Progenitor cell of endocrine pancreas (in vitro differentiated cells): Measurements from ENCODE around the gene FOXJ3. TPM values are rescaled to one million over a fixed set of nuclear protein-coding genes. Genes with fewer than 3 reads are reported as not detected.

Experiments
- DNase-seq: peaks from one replicate; pipeline ENCODE4 v3.0.0; 2021; ENCODE audit warnings: low spot score; ENCODE audit not compliant: unreplicated experiment
- H3K27ac Mint-ChIP-seq: 2 replicates; pipeline ENCODE4 v1.8.0; 2021; ENCODE audit warnings: mild to moderate bottlenecking, moderate library complexity, mixed read lengths
- H3K27me3 Mint-ChIP-seq: 2 replicates; pipeline ENCODE4 v1.8.0; 2021; ENCODE audit warnings: mixed read lengths
- H3K36me3 Mint-ChIP-seq: 2 replicates; pipeline ENCODE4 v1.8.0; 2022; ENCODE audit warnings: mixed read lengths; ENCODE audit not compliant: insufficient read depth
- H3K4me1 Mint-ChIP-seq: 2 replicates; pipeline ENCODE4 v1.8.0; 2021; ENCODE audit warnings: low read depth, mixed read lengths
- H3K4me3 Mint-ChIP-seq: 2 replicates; pipeline ENCODE4 v1.8.0; 2021; ENCODE audit warnings: low read depth, mild to moderate bottlenecking, moderate library complexity, mixed read lengths
- H3K9me3 Mint-ChIP-seq: 2 replicates; pipeline ENCODE4 v1.8.0; 2021; ENCODE audit warnings: low read depth, mixed read lengths
- CTCF ChIP-seq: fragments of 200-600 bp; sonication (generic); IDR thresholded peaks from one replicate; pipeline ENCODE4 v1.5.0; 2021; ENCODE audit warnings: antibody characterized with exemption, mild to moderate bottlenecking; ENCODE audit not compliant: unreplicated experiment
- total RNA-seq: library from RNA; stranded (reverse); gene quantifications from 2 replicates; pipeline ENCODE4 v1.2.1, GENCODE V29; 2021

Gene FOXJ3
- total RNA-seq, 1 donor from 2014 or later, result 63.0 TPM

- H3K36me3 Mint-ChIP-seq, result no peaks in the 10 kb centered on the region
- peaks cover 4% of the 10 kb centered on the region for H3K9me3 Mint-ChIP-seq
- no peak for DNase-seq
- no peak overlapping the region for H3K4me3 Mint-ChIP-seq
- H3K27ac Mint-ChIP-seq, result no peak overlapping the region
- no peak for TF ChIP-seq CTCF
- peaks cover 7% of the 10 kb centered on the region for H3K27me3 Mint-ChIP-seq
- H3K4me1 Mint-ChIP-seq, result peaks cover 5% of the 10 kb centered on the region
Observed at GRCh38 chr1:42163114-42163513, 171.9 kb downstream of the FOXJ3 start.

DNA sequence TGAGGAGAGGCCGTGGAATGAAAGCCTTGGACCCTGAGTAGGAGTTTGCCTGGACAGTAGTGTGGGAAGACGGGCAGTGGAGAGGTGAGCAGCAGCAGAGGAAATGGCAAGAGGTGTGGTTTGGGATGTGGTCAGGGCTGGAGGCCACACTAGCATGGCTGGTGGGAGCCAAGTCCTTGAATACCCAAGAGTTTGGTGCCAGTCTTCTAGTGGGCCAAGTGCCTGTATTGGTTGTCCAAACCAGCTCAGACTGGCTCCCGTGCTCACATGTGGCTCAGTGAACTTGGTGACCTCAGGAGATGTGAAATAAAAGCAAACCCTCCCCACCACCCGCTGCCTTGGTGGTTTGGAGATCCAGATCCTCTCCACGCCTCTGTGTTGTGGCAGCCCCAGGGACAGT is 172.9 kb downstream of the FOXJ3 start:
- Mint-ChIP-seq H3K36me3 (no peaks in the 10 kb centered on the region), H3K4me3 (no peak overlapping the region), H3K27me3 (peaks cover 7% of the 10 kb centered on the region), H3K9me3 (peaks cover 4% of the 10 kb centered on the region), H3K27ac (no peak overlapping the region), H3K4me1 (peaks cover 5% of the 10 kb centered on the region)
- DNase-seq, result no peak
- TF ChIP-seq CTCF, result no peak

DNA sequence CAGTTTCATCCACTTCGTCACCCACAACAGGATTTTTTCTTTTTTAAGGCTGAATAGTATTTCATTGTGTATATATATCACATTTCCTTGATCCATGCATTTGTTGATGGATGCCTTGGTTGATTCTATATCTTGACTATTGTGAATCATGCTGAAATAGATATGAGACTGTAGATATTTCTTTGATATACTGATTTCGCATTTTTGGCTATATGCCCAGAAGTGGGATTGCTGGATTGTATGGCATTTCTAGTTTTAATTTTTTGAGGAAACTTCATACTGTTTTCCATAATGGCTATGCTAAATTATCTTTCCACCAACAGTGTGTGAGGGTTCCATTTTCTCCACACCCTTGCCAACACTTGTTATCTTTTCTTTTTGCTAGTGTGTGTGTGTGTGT is 176.8 kb downstream of the FOXJ3 start:
- no peak overlapping the region for H3K27ac Mint-ChIP-seq
- no peak for TF ChIP-seq CTCF
- DNase-seq, result no peak
- no peaks in the 10 kb centered on the region for H3K36me3 Mint-ChIP-seq
- H3K4me3 Mint-ChIP-seq, result no peak overlapping the region
- H3K27me3 Mint-ChIP-seq, result peaks cover 7% of the 10 kb centered on the region
- no peaks in the 10 kb centered on the region for H3K4me1 Mint-ChIP-seq
- peaks cover 4% of the 10 kb centered on the region for H3K9me3 Mint-ChIP-seq

DNA sequence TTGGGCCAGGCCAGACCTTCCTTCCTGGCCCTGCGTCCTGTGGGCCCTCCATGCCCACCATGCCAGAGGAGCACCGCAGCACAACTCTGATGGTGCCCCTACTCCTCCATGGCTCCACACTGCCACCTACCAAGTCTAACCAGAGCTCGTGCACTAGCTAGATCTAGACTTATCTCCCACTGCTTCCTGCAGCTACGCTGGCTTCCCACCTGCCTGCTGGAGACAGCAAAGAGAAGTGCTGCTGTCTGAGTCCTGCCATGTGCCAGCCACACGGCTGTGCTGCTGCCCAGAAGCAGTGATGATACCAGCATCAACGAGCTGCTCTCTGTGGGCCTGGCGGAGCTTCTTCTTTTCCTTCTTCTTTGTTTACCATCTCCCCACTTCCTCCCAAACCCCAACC is 177.4 kb downstream of the FOXJ3 start:
- Mint-ChIP-seq H3K36me3 (no peaks in the 10 kb centered on the region), H3K27ac (no peak overlapping the region), H3K27me3 (peaks cover 3% of the 10 kb centered on the region), H3K4me3 (no peak overlapping the region), H3K4me1 (no peaks in the 10 kb centered on the region), H3K9me3 (peaks cover 4% of the 10 kb centered on the region)
- DNase-seq, result no peak
- no peak for TF ChIP-seq CTCF

DNA sequence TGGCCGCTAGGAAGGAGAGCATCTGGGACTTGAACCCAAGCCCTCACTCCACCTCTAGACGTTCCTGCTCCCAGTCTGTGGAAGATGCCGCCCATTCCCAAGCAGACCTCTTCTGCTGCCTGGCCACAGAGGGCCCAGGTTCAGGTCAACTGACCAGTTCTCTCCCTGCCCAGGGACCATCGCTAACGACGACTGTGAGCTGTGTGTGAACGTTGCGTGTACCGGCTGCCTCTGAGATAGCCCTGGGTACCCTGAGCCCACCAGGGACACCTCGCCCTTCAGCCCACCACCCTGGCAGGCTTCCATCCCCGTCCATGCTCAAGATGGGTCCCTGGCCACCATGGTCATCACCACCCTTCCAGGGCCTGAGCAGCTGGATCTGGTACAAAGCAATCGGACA is 179.7 kb downstream of the FOXJ3 start:
- no peak for TF ChIP-seq CTCF
- peaks cover 6% of the 10 kb centered on the region for H3K27me3 Mint-ChIP-seq
- H3K9me3 Mint-ChIP-seq, result no peaks in the 10 kb centered on the region
- no peaks in the 10 kb centered on the region for H3K36me3 Mint-ChIP-seq
- H3K4me1 Mint-ChIP-seq, result no peaks in the 10 kb centered on the region
- H3K4me3 Mint-ChIP-seq, result no peak overlapping the region
- DNase-seq, result no peak
- H3K27ac Mint-ChIP-seq, result no peak overlapping the region
